Mesothelial cell of epicardium (in vitro differentiated cells): ENCODE results near the gene AUTS2. TPM values are rescaled to one million over a fixed set of nuclear protein-coding genes. Genes with fewer than 3 reads are reported as not detected.

Experiments
- DNase-seq, 2 experiments: peaks; one replicate each; pipeline ENCODE4 v3.0.0; 2021; ENCODE audit warnings: low spot score in 2 of 2; ENCODE audit not compliant: unreplicated experiment in 2 of 2
- H3K27ac Mint-ChIP-seq: 2 replicates; pipeline ENCODE4 v1.8.0; 2021; ENCODE audit warnings: mixed read lengths
- H3K27me3 Mint-ChIP-seq: 2 replicates; pipeline ENCODE4 v1.8.0; 2021; ENCODE audit warnings: low read depth, mixed read lengths
- H3K36me3 Mint-ChIP-seq: 2 replicates; pipeline ENCODE4 v1.8.0; 2021; ENCODE audit warnings: mixed read lengths
- H3K4me1 Mint-ChIP-seq: 2 replicates; pipeline ENCODE4 v1.8.0; 2021; ENCODE audit warnings: mixed read lengths
- H3K4me3 Mint-ChIP-seq: 2 replicates; pipeline ENCODE4 v1.8.0; 2021; ENCODE audit warnings: mild to moderate bottlenecking, moderate library complexity, mixed read lengths
- H3K9me3 Mint-ChIP-seq: 2 replicates; pipeline ENCODE4 v1.8.0; 2021; ENCODE audit warnings: mixed read lengths
- total RNA-seq: library from RNA; stranded (reverse); gene quantifications from 3 replicates; pipeline ENCODE4 v1.2.1, GENCODE V29; 2021
- TF ChIP-seq, protein P1 (sequence below): fragments of 200-600 bp; sonication (generic); IDR thresholded peaks from one replicate; pipeline ENCODE4 v1.5.0; 2021; ENCODE audit warnings: antibody characterized with exemption; ENCODE audit not compliant: unreplicated experiment

Gene AUTS2
- total RNA-seq, 1 donor from 2014 or later: 135 TPM

DNA sequence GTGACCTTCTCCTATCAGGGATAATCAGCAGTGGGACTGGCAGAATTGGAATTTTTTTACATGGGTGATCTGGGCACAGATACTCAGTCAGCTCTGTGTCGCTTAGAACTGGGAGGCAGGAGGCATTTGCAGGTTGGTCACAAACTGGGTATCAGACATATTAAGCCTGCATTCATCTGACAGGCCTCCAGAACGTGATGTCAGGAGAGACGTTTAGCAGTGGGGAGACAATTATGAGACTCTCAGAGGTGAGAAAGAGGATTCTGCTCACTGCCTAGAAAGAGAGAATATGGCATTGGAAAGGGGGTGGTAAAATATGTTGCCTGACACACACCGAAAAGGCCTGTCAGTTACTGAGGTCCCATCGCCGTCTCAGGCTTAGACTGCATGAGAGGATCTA, 816.1 kb downstream of the AUTS2 start:
- DNase-seq: no peak
- no peaks in the 10 kb centered on the region for H3K27me3 Mint-ChIP-seq
- H3K36me3 Mint-ChIP-seq: no peaks in the 10 kb centered on the region
- TF ChIP-seq, protein P1, sequence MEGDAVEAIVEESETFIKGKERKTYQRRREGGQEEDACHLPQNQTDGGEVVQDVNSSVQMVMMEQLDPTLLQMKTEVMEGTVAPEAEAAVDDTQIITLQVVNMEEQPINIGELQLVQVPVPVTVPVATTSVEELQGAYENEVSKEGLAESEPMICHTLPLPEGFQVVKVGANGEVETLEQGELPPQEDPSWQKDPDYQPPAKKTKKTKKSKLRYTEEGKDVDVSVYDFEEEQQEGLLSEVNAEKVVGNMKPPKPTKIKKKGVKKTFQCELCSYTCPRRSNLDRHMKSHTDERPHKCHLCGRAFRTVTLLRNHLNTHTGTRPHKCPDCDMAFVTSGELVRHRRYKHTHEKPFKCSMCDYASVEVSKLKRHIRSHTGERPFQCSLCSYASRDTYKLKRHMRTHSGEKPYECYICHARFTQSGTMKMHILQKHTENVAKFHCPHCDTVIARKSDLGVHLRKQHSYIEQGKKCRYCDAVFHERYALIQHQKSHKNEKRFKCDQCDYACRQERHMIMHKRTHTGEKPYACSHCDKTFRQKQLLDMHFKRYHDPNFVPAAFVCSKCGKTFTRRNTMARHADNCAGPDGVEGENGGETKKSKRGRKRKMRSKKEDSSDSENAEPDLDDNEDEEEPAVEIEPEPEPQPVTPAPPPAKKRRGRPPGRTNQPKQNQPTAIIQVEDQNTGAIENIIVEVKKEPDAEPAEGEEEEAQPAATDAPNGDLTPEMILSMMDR: no peak
- H3K4me3 Mint-ChIP-seq: no peak overlapping the region
- peaks cover 3% of the 10 kb centered on the region for H3K4me1 Mint-ChIP-seq
- no peaks in the 10 kb centered on the region for H3K9me3 Mint-ChIP-seq
- H3K27ac Mint-ChIP-seq: no peak overlapping the region

DNA sequence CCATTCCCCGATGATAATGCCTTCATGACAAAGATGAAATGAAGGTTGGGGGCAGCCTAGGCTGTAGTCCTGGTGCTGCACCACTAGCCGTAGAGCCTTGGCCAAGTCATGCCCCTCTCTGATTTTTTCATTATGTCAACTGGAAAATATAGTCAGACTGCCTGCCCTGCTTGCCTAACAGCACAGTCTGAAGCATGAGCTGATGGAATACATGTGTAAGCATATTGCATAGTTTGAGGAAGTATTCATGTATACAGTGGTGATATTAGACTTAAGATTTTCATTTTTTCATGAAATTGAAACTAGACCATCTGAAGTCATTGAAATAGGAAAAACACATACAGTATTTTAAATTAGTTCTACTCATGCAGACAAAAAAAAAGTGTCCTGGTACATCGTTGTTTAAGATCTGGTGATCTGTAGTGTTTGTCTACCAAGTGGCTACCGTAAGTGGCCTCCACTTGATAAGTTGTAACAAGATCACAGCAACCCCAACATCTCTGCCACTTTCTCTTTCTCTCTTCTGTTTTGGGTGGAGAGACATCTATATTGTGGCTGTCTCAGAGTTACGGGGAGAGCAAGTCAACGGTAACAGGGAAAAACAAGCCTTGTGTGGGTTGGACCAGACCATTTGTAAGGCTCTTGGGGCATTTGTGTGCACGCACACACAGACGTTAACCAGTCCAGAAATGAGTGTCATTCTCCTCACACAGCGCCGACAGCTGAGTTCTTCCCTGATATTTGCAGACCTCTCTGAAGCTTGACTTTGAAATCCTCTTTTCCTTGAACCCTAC, 817.1 kb downstream of the AUTS2 start:
- Mint-ChIP-seq H3K27ac (no peak overlapping the region), H3K9me3 (no peaks in the 10 kb centered on the region), H3K36me3 (no peaks in the 10 kb centered on the region), H3K4me3 (no peak overlapping the region), H3K4me1 (peaks cover 12% of the 10 kb centered on the region), H3K27me3 (no peaks in the 10 kb centered on the region)
- TF ChIP-seq, protein P1: no peak
- DNase-seq: no peak

DNA sequence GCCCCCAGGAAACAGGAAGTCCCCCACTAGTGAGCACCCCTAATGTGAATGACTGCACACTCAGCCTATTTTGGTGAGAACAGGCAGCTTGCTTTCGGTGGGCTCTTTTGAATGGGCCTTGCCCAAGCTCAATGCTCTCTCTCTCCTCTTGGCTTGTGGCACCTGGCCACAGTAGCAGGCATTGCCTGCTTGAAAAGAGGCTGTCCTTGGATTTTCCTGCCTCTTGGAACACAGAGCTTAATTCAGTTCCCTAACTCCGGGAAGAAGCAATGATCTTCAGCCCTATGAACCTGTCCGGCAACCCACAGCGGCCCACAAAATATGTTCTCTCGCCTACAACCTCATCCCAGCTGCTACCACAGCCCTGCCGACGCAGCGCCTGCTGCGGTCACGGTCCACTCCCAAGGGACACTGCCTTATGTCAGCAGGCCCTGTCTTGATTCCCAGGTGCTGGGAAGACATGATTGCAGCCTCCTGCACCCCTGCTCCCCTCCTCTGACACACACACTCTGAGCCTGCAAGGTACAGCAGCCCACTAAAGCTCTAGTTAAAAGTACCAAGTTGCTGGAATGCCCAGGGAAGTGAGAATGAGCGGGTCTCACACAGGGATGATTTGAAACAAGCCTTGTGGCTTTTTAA, 818.2 kb downstream of the AUTS2 start:
- no peaks in the 10 kb centered on the region for H3K27me3 Mint-ChIP-seq
- no peak for DNase-seq
- H3K9me3 Mint-ChIP-seq: no peaks in the 10 kb centered on the region
- no peak overlapping the region for H3K4me3 Mint-ChIP-seq
- H3K36me3 Mint-ChIP-seq: no peaks in the 10 kb centered on the region
- H3K4me1 Mint-ChIP-seq: peaks cover 12% of the 10 kb centered on the region
- TF ChIP-seq, protein P1: no peak
- no peak overlapping the region for H3K27ac Mint-ChIP-seq

DNA sequence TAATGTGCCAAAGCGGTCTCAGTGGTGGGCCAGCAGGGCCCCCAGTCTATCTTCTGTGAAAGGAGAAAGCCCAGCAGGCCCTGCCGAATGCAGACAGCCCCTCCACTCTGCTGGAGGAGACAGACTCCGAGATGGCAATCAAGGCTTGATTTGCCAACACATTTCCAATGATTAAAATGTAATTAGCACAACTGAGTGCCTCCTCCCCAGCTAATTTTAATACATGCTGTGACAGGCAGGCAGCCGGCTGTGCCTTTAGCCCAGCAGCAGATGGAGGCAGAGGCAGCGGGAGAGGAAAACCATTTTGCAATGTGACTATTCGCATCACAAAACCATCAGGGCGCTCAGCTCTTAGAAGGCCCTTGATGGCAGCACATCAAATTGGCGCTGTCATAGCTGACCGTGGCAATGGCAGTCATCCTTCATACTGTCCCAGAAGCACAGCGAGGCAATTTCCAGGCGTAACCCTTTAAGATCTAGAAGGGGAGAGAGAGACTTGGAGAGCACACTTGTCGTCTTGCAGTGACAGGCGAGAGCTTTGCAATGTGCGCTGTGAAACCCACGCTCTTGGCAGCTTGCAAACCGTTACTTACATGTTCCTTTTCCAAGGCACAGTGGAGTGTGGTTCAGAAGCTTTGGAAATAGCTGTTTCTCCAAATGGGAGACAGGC, 818.8 kb downstream of the AUTS2 start:
- no peaks in the 10 kb centered on the region for H3K36me3 Mint-ChIP-seq
- H3K27ac Mint-ChIP-seq: no peak overlapping the region
- H3K4me3 Mint-ChIP-seq: no peak overlapping the region
- no peak for DNase-seq
- H3K9me3 Mint-ChIP-seq: no peaks in the 10 kb centered on the region
- TF ChIP-seq, protein P1: no peak
- peaks cover 12% of the 10 kb centered on the region for H3K4me1 Mint-ChIP-seq
- H3K27me3 Mint-ChIP-seq: no peaks in the 10 kb centered on the region

DNA sequence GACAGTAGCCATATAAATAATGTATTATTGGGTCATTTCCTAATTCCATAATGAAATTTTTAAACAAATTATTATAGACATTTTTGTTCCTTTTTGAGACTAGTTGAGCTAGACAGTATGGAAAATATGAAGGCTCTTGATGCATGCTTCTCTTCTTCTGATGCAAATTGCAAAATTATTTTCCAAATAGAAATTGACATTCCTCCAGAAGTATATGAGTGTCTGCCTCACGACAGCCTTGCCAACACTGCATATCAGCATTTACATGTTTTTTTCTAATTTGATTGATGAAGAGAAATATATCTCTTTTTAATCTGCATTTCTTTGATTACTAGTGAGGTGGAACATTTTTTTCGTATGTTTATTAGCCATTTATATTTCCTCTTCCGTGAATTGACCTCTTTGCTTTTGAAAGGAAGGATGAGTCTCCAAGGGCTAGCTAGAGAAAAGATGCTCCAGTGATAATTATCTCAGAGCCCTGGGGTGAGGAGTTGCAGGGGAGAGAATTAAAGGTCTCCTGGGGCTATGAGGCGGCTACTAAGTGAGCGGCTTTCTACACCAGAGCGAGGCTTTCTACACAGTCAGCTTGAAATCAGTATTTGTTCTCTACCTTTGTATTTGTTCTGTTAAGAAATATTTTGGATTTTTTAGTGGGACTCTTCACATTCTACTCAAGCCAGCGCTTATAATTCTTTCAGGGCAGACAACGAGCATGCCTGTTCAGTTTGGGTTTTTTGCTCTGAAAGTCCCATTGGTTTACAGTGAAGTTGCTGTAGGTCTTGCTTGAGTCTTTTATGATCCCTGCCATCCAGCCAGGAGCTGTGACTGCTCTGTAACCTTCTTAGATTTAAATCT, 821.5 kb downstream of the AUTS2 start:
- H3K4me1 Mint-ChIP-seq: peaks cover 12% of the 10 kb centered on the region
- no peaks in the 10 kb centered on the region for H3K9me3 Mint-ChIP-seq
- no peak for DNase-seq
- H3K27ac Mint-ChIP-seq: no peak overlapping the region
- no peak overlapping the region for H3K4me3 Mint-ChIP-seq
- no peaks in the 10 kb centered on the region for H3K36me3 Mint-ChIP-seq
- TF ChIP-seq, protein P1: no peak
- no peaks in the 10 kb centered on the region for H3K27me3 Mint-ChIP-seq
